ENCODE data around the gene STX2. TPM values are rescaled to one million over a fixed set of nuclear protein-coding genes. Genes with fewer than 3 reads are reported as not detected.
"Not testable (repeated sequence)": the region's sequence is repeated elsewhere in the genome, so short reads cannot be mapped to it uniquely, and the experiment has no call there.

STX2 gene
- total RNA-seq, 4 donors from 2014 or later: 5.3 to 115 (median 9.0) TPM

- H3K9me3 ChIP-seq: no peaks in the 10 kb centered on the region
- no peak overlapping the region for H3K27ac ChIP-seq
- no peak for TF ChIP-seq POLR2A (IDR thresholded peaks at IDR 0.05)
- TF ChIP-seq CTCF (IDR thresholded peaks at IDR 0.05): no peak
- no peaks in the 10 kb centered on the region for H3K4me1 ChIP-seq
- no peaks in the 10 kb centered on the region for H3K36me3 ChIP-seq
- no peak overlapping the region for H3K4me3 ChIP-seq
- no peak for DNase-seq
- H3K27me3 ChIP-seq: no peaks in the 10 kb centered on the region
Observed at GRCh38 chr12:130787445-130788410, 51.3 kb downstream of the STX2 start.

- no peak for TF ChIP-seq POLR2A (IDR thresholded peaks at IDR 0.05)
- no peak for TF ChIP-seq CTCF (IDR thresholded peaks at IDR 0.05)
- Histone ChIP-seq H3K4me1 (no peaks in the 10 kb centered on the region), H3K27ac (no peak overlapping the region), H3K4me3 (no peak overlapping the region), H3K9me3 (no peaks in the 10 kb centered on the region), H3K27me3 (no peaks in the 10 kb centered on the region), H3K36me3 (no peaks in the 10 kb centered on the region)
- DNase-seq: no peak
Observed at GRCh38 chr12:130787041-130787440, 52.0 kb downstream of the STX2 start.

- H3K9me3 ChIP-seq: no peaks in the 10 kb centered on the region
- DNase-seq: peak in 1 of 3 donors; percentile 28
- no peaks in the 10 kb centered on the region for H3K4me1 ChIP-seq
- H3K36me3 ChIP-seq: no peaks in the 10 kb centered on the region
- no peak overlapping the region for H3K27ac ChIP-seq
- H3K27me3 ChIP-seq: no peaks in the 10 kb centered on the region
- no peak for TF ChIP-seq POLR2A (IDR thresholded peaks at IDR 0.05)
- no peak overlapping the region for H3K4me3 ChIP-seq
Observed at GRCh38 chr12:130783110-130783715, 55.8 kb downstream of the STX2 start.

- DNase-seq: peak in 1 of 3 donors; percentile 37
- H3K9me3 ChIP-seq, H3K4me3 ChIP-seq, H3K27ac ChIP-seq, H3K36me3 ChIP-seq, H3K4me1 ChIP-seq, H3K27me3 ChIP-seq: not testable (repeated sequence)
Observed at GRCh38 chr12:130782245-130782644, 56.8 kb downstream of the STX2 start.

GRCh38 chr12:130780880-130781575, 58.0 kb downstream of the STX2 start:
- TF ChIP-seq POLR2A (IDR thresholded peaks at IDR 0.05) (no peak), CTCF (IDR thresholded peaks at IDR 0.05) (no peak)
- DNase-seq: no peak
- H3K4me3 ChIP-seq: no peak overlapping the region
- H3K27me3 ChIP-seq: no peaks in the 10 kb centered on the region
- no peaks in the 10 kb centered on the region for H3K36me3 ChIP-seq
- H3K4me1 ChIP-seq: peaks cover 0 to 8% (median 0%) of the 10 kb centered on the region in 4 donors
- H3K9me3 ChIP-seq: no peaks in the 10 kb centered on the region
- H3K27ac ChIP-seq: no peak overlapping the region

- no peak overlapping the region for H3K27ac ChIP-seq
- no peaks in the 10 kb centered on the region for H3K27me3 ChIP-seq
- H3K4me1 ChIP-seq: peaks cover 0 to 11% (median 0%) of the 10 kb centered on the region in 4 donors
- DNase-seq: no peak
- H3K4me3 ChIP-seq: no peak overlapping the region
- H3K36me3 ChIP-seq: no peaks in the 10 kb centered on the region
- no peak for TF ChIP-seq POLR2A (IDR thresholded peaks at IDR 0.05)
- TF ChIP-seq CTCF (IDR thresholded peaks at IDR 0.05): no peak
- no peaks in the 10 kb centered on the region for H3K9me3 ChIP-seq
Observed at GRCh38 chr12:130780325-130780724, 58.7 kb downstream of the STX2 start.
